Left colon (tissue), 2 donors: ENCODE data around the gene ACTN1. TPM values are rescaled to one million over a fixed set of nuclear protein-coding genes. Genes with fewer than 3 reads are reported as not detected.
"Not testable (repeated sequence)": the region's sequence is repeated elsewhere in the genome, so short reads cannot be mapped to it uniquely, and the experiment has no call there.

Source experiments
- ATAC-seq: fragments of 200-7000 bp; cut with Tn5 transposase; one replicate; pipeline ENCODE4 v1.9.1; 2020; ENCODE audit warnings: mild to moderate bottlenecking, moderate library complexity
- DNase-seq, 2 donors: peaks; one replicate each; pipeline ENCODE4 v3.0.0-alpha.2; 2020
- intact Hi-C, 2 donors: fragments of 100-400 bp; cut with DNase I in 1 of 2; cut with micrococcal nuclease in 1 of 2; formaldehyde crosslinking; loops; one replicate each; pipeline versions ENCODE4 v1.11.2 to v1.14.0; 2022; cut with DNase I, micrococcal nuclease
- total RNA-seq, 2 donors: library from RNA; stranded (reverse); fragmentation: NEBNext Ultra II Directional; extraction: Animal tissue kit (Norgen Biotek cat#: 25700); gene quantifications; one replicate each; pipeline ENCODE4 v1.2.1, GENCODE V29; 2021
- donor health status: DM: no; HTN: no; CAD: no.
- donor health status: DM: yes; HTN: yes; CAD: no.

Gene ACTN1
- total RNA-seq, 2 donors from 2014 or later = 89.9 to 132 TPM

- ATAC-seq (no peak), DNase-seq (no peak)
- intact Hi-C loops = loop anchor here in 1 of 2 donors (10.0 kb wide), 1 partner anchor 240 kb away; no protein-coding TSS in a partner anchor
Measured at GRCh38 chr14:68864361-68864750, 114.7 kb downstream of the ACTN1 start.

GRCh38 chr14:68863610-68864360, 115.3 kb downstream of the ACTN1 start:
- no peak for ATAC-seq
- intact Hi-C loops = loop anchor here in 1 of 2 donors (10.0 kb wide), 1 partner anchor 241 kb away; no protein-coding TSS in a partner anchor
- no peak for DNase-seq

GRCh38 chr14:68862954-68863594, 116.0 kb downstream of the ACTN1 start:
- intact Hi-C loops = loop anchor here in 1 of 2 donors (10.0 kb wide), 1 partner anchor 242 kb away; no protein-coding TSS in a partner anchor
- DNase-seq (peak; percentile 60 to 89), ATAC-seq (peak; percentile 94)

GRCh38 chr14:68860771-68861170, 118.3 kb downstream of the ACTN1 start:
- no peak for DNase-seq
- no peak for ATAC-seq
- intact Hi-C loops = loop anchor here in 1 of 2 donors (10.0 kb wide), 1 partner anchor 244 kb away; no protein-coding TSS in a partner anchor

- DNase-seq (no peak), ATAC-seq (no peak)
- intact Hi-C loops = no loop called here
Measured at GRCh38 chr14:68857516-68858070, 121.5 kb downstream of the ACTN1 start.

- no peak for ATAC-seq
- no peak for DNase-seq
- intact Hi-C loops = no loop called here
Measured at GRCh38 chr14:68856572-68856971, 122.5 kb downstream of the ACTN1 start.

- DNase-seq (no peak), ATAC-seq (no peak)
- intact Hi-C loops = no loop called here
Measured at GRCh38 chr14:68854421-68854820, 124.7 kb downstream of the ACTN1 start.

- DNase-seq (no peak), ATAC-seq (no peak)
- intact Hi-C loops = no loop called here
Measured at GRCh38 chr14:68853749-68854148, 125.4 kb downstream of the ACTN1 start.

GRCh38 chr14:68852493-68852892, 126.6 kb downstream of the ACTN1 start:
- ATAC-seq, DNase-seq, intact Hi-C loops: not testable (repeated sequence)

GRCh38 chr14:68851078-68851477, 128.0 kb downstream of the ACTN1 start:
- no peak for ATAC-seq
- no peak for DNase-seq
- intact Hi-C loops = no loop called here

- intact Hi-C loops = no loop called here
- DNase-seq (no peak), ATAC-seq (no peak)
Measured at GRCh38 chr14:68849416-68849815, 129.7 kb downstream of the ACTN1 start.

GRCh38 chr14:68848253-68848652, 130.8 kb downstream of the ACTN1 start:
- no peak for DNase-seq
- ATAC-seq = no peak
- intact Hi-C loops = no loop called here

- DNase-seq, intact Hi-C loops, ATAC-seq: not testable (repeated sequence)
Measured at GRCh38 chr14:68847640-68848039, 131.5 kb downstream of the ACTN1 start.

- intact Hi-C loops = no loop called here
- no peak for DNase-seq
- ATAC-seq = no peak
Measured at GRCh38 chr14:68846466-68846865, 132.6 kb downstream of the ACTN1 start.

GRCh38 chr14:68844210-68844545, 134.9 kb downstream of the ACTN1 start:
- DNase-seq (no peak), ATAC-seq (no peak)
- intact Hi-C loops = no loop called here

GRCh38 chr14:68843471-68844209, 135.5 kb downstream of the ACTN1 start:
- peak; percentile 93 for ATAC-seq
- intact Hi-C loops = no loop called here

GRCh38 chr14:68842298-68842697, 136.8 kb downstream of the ACTN1 start:
- no peak for ATAC-seq
- no peak for DNase-seq
- intact Hi-C loops = no loop called here

More at GRCh38 chr14:68843471-68844209, 135.5 kb downstream of the ACTN1 start:
- DNase-seq = peak; percentile 50 to 84

- DNase-seq (no peak), ATAC-seq (no peak)
- intact Hi-C loops = no loop called here
Measured at GRCh38 chr14:68841016-68841809, 137.9 kb downstream of the ACTN1 start.
